ENCODE measurements around the gene ABLIM3.

The ABLIM3 gene

GRCh38 chr5:149198148-149198547, 56.9 kb downstream of the ABLIM3 start:
- Histone ChIP-seq H4K20me1 (ENCODE audit: insufficient read depth) (no peaks in the 10 kb centered on the region), H3K9ac (no peak overlapping the region), H3K4me1 (ENCODE audit: low read depth, poor library complexity, severe bottlenecking) (no peaks in the 10 kb centered on the region), H3K36me3 (ENCODE audit: insufficient read depth) (no peaks in the 10 kb centered on the region), H3K4me3 (IDR thresholded peaks at IDR 0.05; ENCODE audit: insufficient read depth, low read depth, low read length) (no peak overlapping the region), H3K27me3 (ENCODE audit: insufficient read depth, low read depth) (no peaks in the 10 kb centered on the region), H3K4me2 (no peak overlapping the region), H3K79me2 (ENCODE audit: insufficient read depth, low read depth) (no peaks in the 10 kb centered on the region), H2AFZ (ENCODE audit: low read depth) (no peak overlapping the region), H3K27ac (no peak overlapping the region)
- no peak for TF ChIP-seq CTCF (conservative IDR thresholded peaks at IDR 0.05; ENCODE audit: low read depth, low read length)

- no peak overlapping the region for H3K4me2 ChIP-seq
- no peak overlapping the region for H3K4me3 ChIP-seq (IDR thresholded peaks at IDR 0.05; ENCODE audit: insufficient read depth, low read depth, low read length)
- no peak overlapping the region for H2AFZ ChIP-seq (ENCODE audit: low read depth)
- no peaks in the 10 kb centered on the region for H3K36me3 ChIP-seq (ENCODE audit: insufficient read depth)
- no peak overlapping the region for H3K9ac ChIP-seq
- H3K4me1 ChIP-seq (ENCODE audit: low read depth, poor library complexity, severe bottlenecking): no peaks in the 10 kb centered on the region
- TF ChIP-seq CTCF (conservative IDR thresholded peaks at IDR 0.05; ENCODE audit: low read depth, low read length): no peak
- no peaks in the 10 kb centered on the region for H3K27me3 ChIP-seq (ENCODE audit: insufficient read depth, low read depth)
- no peak overlapping the region for H3K27ac ChIP-seq
- H4K20me1 ChIP-seq (ENCODE audit: insufficient read depth): no peaks in the 10 kb centered on the region
- H3K79me2 ChIP-seq (ENCODE audit: insufficient read depth, low read depth): no peaks in the 10 kb centered on the region
Measured at GRCh38 chr5:149200355-149200754, 59.1 kb downstream of the ABLIM3 start.

DNA sequence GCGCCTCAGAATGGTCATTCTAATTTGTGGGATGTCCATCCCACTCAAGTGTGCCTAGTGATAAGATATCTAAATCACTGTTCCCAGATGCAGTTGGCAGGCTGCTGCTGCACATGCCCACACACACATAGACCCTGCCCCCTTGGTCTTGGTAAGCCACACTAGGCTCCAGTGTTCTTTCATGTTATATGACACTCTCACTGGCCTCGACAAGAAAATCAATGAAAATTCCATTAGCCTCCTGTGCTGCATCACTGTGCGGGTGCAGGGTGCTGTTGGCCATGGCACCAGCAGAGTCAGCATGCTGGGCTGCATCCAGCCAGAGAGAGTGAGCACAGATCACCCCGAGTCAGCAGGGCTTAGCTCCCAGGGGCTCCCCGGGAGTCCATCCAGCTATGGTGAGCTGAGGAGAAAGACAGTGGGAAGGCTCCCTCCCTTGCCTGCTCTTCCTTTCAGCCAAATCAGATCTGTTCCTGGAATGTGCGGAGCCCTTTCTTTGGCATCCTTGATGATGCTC, 59.9 kb downstream of the ABLIM3 start:
- no peak overlapping the region for H2AFZ ChIP-seq (ENCODE audit: low read depth)
- no peaks in the 10 kb centered on the region for H3K36me3 ChIP-seq (ENCODE audit: insufficient read depth)
- H3K4me1 ChIP-seq (ENCODE audit: low read depth, poor library complexity, severe bottlenecking): no peaks in the 10 kb centered on the region

GRCh38 chr5:149202910-149203451, 61.7 kb downstream of the ABLIM3 start:
- Histone ChIP-seq H2AFZ (ENCODE audit: low read depth) (no peak overlapping the region), H3K79me2 (ENCODE audit: insufficient read depth, low read depth) (no peaks in the 10 kb centered on the region), H3K36me3 (ENCODE audit: insufficient read depth) (no peaks in the 10 kb centered on the region), H3K9ac (no peak overlapping the region), H4K20me1 (ENCODE audit: insufficient read depth) (no peaks in the 10 kb centered on the region), H3K27ac (no peak overlapping the region), H3K4me2 (no peak overlapping the region), H3K27me3 (ENCODE audit: insufficient read depth, low read depth) (no peaks in the 10 kb centered on the region), H3K4me1 (ENCODE audit: low read depth, poor library complexity, severe bottlenecking) (no peaks in the 10 kb centered on the region), H3K4me3 (IDR thresholded peaks at IDR 0.05; ENCODE audit: insufficient read depth, low read depth, low read length) (no peak overlapping the region)
- no peak for TF ChIP-seq CTCF (conservative IDR thresholded peaks at IDR 0.05; ENCODE audit: low read depth, low read length)

More for the DNA sequence above, 59.9 kb downstream of the ABLIM3 start:
- H3K9ac ChIP-seq: no peak overlapping the region
- no peak overlapping the region for H3K4me2 ChIP-seq
- H3K79me2 ChIP-seq (ENCODE audit: insufficient read depth, low read depth): no peaks in the 10 kb centered on the region
- no peak overlapping the region for H3K4me3 ChIP-seq (IDR thresholded peaks at IDR 0.05; ENCODE audit: insufficient read depth, low read depth, low read length)
- no peaks in the 10 kb centered on the region for H4K20me1 ChIP-seq (ENCODE audit: insufficient read depth)
- H3K27ac ChIP-seq: no peak overlapping the region
- H3K27me3 ChIP-seq (ENCODE audit: insufficient read depth, low read depth): no peaks in the 10 kb centered on the region
- TF ChIP-seq CTCF (conservative IDR thresholded peaks at IDR 0.05; ENCODE audit: low read depth, low read length): no peak

Data from KMS-11 (cell line).